Measurements from ENCODE around the gene SPIB.

SPIB gene

GRCh38 chr19:50417111-50418081 is 1.3 kb upstream of the SPIB start:
- DNase-seq (ENCODE audit: low read depth in 2 of 3, low spot score in 2 of 3) = no peak

GRCh38 chr19:50419022-50419579 is 363 bp downstream of the SPIB start:
- no peak for DNase-seq (ENCODE audit: low read depth in 2 of 3, low spot score in 2 of 3)

- no peak for DNase-seq (ENCODE audit: low read depth in 2 of 3, low spot score in 2 of 3)
These were observed 870 bp downstream of the SPIB start for GRCh38 chr19:50419580-50420035.

- no peak for DNase-seq (ENCODE audit: low read depth in 2 of 3, low spot score in 2 of 3)
These were observed 1.4 kb downstream of the SPIB start for GRCh38 chr19:50420127-50420526.

- DNase-seq (ENCODE audit: low read depth in 2 of 3, low spot score in 2 of 3) = no peak
These were observed 2.1 kb downstream of the SPIB start for GRCh38 chr19:50420808-50421207.

- DNase-seq (ENCODE audit: low read depth in 2 of 3, low spot score in 2 of 3) = no peak
These were observed 3.9 kb downstream of the SPIB start for GRCh38 chr19:50422397-50423278.

- DNase-seq (ENCODE audit: low read depth in 2 of 3, low spot score in 2 of 3) = no peak
These were observed 4.8 kb downstream of the SPIB start for GRCh38 chr19:50423279-50424113.

GRCh38 chr19:50425581-50425980 is 6.8 kb downstream of the SPIB start:
- DNase-seq (ENCODE audit: low read depth in 2 of 3, low spot score in 2 of 3) = no peak

- DNase-seq (ENCODE audit: low read depth in 2 of 3, low spot score in 2 of 3) = no peak
These were observed 8.7 kb downstream of the SPIB start for GRCh38 chr19:50427318-50427925.

- no peak for DNase-seq (ENCODE audit: low read depth in 2 of 3, low spot score in 2 of 3)
These were observed 9.3 kb downstream of the SPIB start for GRCh38 chr19:50427997-50428425.

- no peak for DNase-seq (ENCODE audit: low read depth in 2 of 3, low spot score in 2 of 3)
These were observed 10.2 kb downstream of the SPIB start for GRCh38 chr19:50428772-50429463.

GRCh38 chr19:50430888-50431342 is 12.2 kb downstream of the SPIB start:
- DNase-seq (ENCODE audit: low read depth in 2 of 3, low spot score in 2 of 3) = no peak

- peak; percentile 62 to 91 (median 89) for DNase-seq (ENCODE audit: low read depth in 2 of 3, low spot score in 2 of 3)
These were observed 12.8 kb downstream of the SPIB start for GRCh38 chr19:50431343-50432220.

GRCh38 chr19:50432221-50433028 is 13.7 kb downstream of the SPIB start, which contains the start of gene MYBPC2:
TSS of gene MYBPC2 (plus strand) at chr19:50432892. CDS start at chr19:50432954, 62 bp downstream.
- DNase-seq (ENCODE audit: low read depth in 2 of 3, low spot score in 2 of 3) = no peak

- no peak for DNase-seq (ENCODE audit: low read depth in 2 of 3, low spot score in 2 of 3)
These were observed 14.8 kb downstream of the SPIB start for GRCh38 chr19:50433201-50434180.

- no peak for DNase-seq (ENCODE audit: low read depth in 2 of 3, low spot score in 2 of 3)
These were observed 15.8 kb downstream of the SPIB start for GRCh38 chr19:50434525-50434924.

All from activated CD8-positive, alpha-beta memory T cell treated with anti-CD3 and anti-CD28 coated beads for 48 hours (primary cell).